ENCODE measurements around the gene SDK2. TPM values are rescaled to one million over a fixed set of nuclear protein-coding genes. Genes with fewer than 3 reads are reported as not detected.

SDK2 gene
- total and polyA plus RNA-seq, 2 of the 4 experiments (the other 2 are of a cell fraction) = under 0.01 to 0.03 TPM

DNA sequence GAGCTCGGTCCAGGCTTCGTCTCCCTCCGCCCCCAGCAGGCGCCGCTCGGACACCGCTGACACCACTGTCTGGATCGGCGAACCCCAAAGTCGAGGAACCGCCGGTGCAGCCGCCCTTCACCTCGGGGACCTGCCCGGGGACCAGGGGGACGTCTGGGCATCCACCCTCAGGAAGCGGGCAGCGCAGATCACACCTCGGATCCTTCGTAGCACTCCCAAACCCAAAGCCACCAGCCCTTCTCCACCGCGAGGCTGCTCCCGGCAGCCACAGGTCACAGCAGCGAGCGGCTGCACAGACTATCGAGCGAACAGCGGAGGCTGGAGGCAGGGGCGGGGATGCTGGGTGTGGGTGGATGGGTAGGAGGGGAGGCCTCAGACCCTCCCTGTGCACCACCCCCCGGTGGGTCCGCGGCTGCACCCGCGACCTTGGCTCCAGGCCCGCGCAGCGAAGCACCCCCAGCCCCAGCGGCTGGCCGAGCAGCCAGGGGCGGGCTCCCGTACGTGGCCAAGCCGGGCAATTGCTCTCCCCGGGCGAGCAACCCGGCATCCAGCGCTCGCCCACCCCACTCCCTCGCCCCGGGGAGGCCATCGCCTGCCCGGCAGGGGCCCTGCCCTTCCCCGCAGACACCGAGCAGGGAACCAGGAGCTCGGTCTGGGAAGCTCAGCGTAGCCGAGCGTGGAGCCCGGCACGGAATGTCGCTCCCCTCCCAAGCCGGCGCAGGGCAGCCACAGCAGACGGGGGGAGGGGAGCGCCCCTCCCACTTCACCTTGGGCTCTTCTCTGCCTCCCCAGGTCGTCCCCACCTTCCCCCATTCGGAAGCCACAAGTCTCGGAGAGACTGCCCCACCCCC lies 1.0 kb downstream of the SDK2 start:
- Histone ChIP-seq H3K23ac (ENCODE audit: low read depth, low read length) (no peak overlapping the region), H3K27ac (ENCODE audit: insufficient read depth, low read length) (no peak overlapping the region), H3K9me1 (ENCODE audit: insufficient read depth, low read length) (no peaks in the 10 kb centered on the region), H3K14ac (replicated peaks; ENCODE audit: low read depth, low read length) (no peak overlapping the region), H3K79me1 (ENCODE audit: low read depth in 1 of 2, low read length in 2 of 2) (no peaks in the 10 kb centered on the region), H2BK20ac (ENCODE audit: low read depth, low read length) (no peak overlapping the region), H2AK5ac (ENCODE audit: low read depth, low read length) (no peak overlapping the region), H3K4me3 (ENCODE audit: insufficient read depth, low read depth, low read length) (no peak overlapping the region), H2BK15ac (ENCODE audit: low read depth, low read length) (no peak overlapping the region), H2BK5ac (ENCODE audit: low read depth, low read length, poor library complexity, severe bottlenecking) (no peak overlapping the region), H4K8ac (ENCODE audit: low read depth in 2 of 2, low read length in 2 of 2) (no peak overlapping the region), H4K20me1 (ENCODE audit: insufficient read depth, low read length) (no peaks in the 10 kb centered on the region), H3K4me1 (ENCODE audit: control insufficient read depth, insufficient read depth, low read length) (no peaks in the 10 kb centered on the region), H3K36me3 (ENCODE audit: control insufficient read depth, insufficient read depth, low read length) (no peaks in the 10 kb centered on the region), H4K91ac (ENCODE audit: insufficient read depth, low read depth, low read length) (no peak overlapping the region), H2AK9ac (replicated peaks; ENCODE audit: low read depth, low read length, poor library complexity) (no peak overlapping the region), H4K5ac (ENCODE audit: low read depth, low read length) (no peak overlapping the region), H2BK120ac (ENCODE audit: low read depth, low read length) (no peak overlapping the region), H2AFZ (replicated peaks; ENCODE audit: low read length, poor library complexity) (peak overlapping the region; percentile 67), H3K27me3 (ENCODE audit: control insufficient read depth, insufficient read depth, low read length) (peaks cover 36% of the 10 kb centered on the region), H3K9ac (ENCODE audit: low read depth, low read length) (no peak overlapping the region), H3K4me2 (ENCODE audit: low read depth, low read length) (peak overlapping the region; percentile 65; the same call in 1 of the 2 replicates), H3K4ac (ENCODE audit: low read depth, low read length) (no peak overlapping the region), H3K18ac (ENCODE audit: low read depth, low read length) (no peak overlapping the region), H3K9me3 (ENCODE audit: control insufficient read depth, insufficient read depth, low read length) (no peaks in the 10 kb centered on the region), H3K56ac (ENCODE audit: extremely low read depth, insufficient read depth, low read length) (no peak overlapping the region)
- dilution Hi-C loops (cut with HindIII; ENCODE audit: low sequenced_read_pairs, unreplicated experiment) = no loop called here
- intact Hi-C loops (cut with micrococcal nuclease) = no loop called here
- no peak for DNase-seq
- ChIA-PET POLR2A (ENCODE audit: unreplicated experiment) (no interaction called here), CTCF (no interaction called here)
- in situ Hi-C loops (cut with MboI; ENCODE audit: low sequenced_read_pairs) = no loop called here
- ATAC-seq (ENCODE audit: low read depth) = peak; percentile 47
- no peak for TF ChIP-seq CTCF (conservative IDR thresholded peaks at IDR 0.05; ENCODE audit: low read depth, low read length)
- no peak for TF ChIP-seq RCOR1 (IDR thresholded peaks at IDR 0.05; ENCODE audit: insufficient replicate concordance, low read length)
- no peak for TF ChIP-seq FOS (IDR thresholded peaks at IDR 0.05; ENCODE audit: low read depth, low read length)
- TF ChIP-seq MAFK (IDR thresholded peaks at IDR 0.05; ENCODE audit: low read depth, low read length) = no peak
- no peak for TF ChIP-seq BHLHE40 (IDR thresholded peaks at IDR 0.05; ENCODE audit: low read depth, low read length)
- no TSS peak for BruUV-seq (replicated peaks)
- WGBS, 2 experiments (ENCODE audit: extremely low coverage in 2 of 2, insufficient read length in 1 of 2) = 1% methylated on average over 10 of the region's 68 CpGs; no CpG with 5 or more reads in 1 of the 2 experiments
